HG03095 (cell line): ENCODE data around the gene INPP4A.

Experiments
- ATAC-seq: cut with Tn5 transposase; IDR thresholded peaks from one replicate; pipeline ENCODE4 v1.9.1; 2021; ENCODE audit warnings: moderate library complexity; ENCODE audit not compliant: unreplicated experiment

Gene INPP4A

GRCh38 chr2:98489971-98490962 lies 45.6 kb downstream of the INPP4A start:
- no peak for ATAC-seq

- ATAC-seq: no peak
These were observed 47.8 kb downstream of the INPP4A start for GRCh38 chr2:98492441-98492840.

GRCh38 chr2:98494699-98495098 lies 50.0 kb downstream of the INPP4A start:
- ATAC-seq: no peak

- ATAC-seq: no peak
These were observed 52.3 kb downstream of the INPP4A start for GRCh38 chr2:98496750-98497493.

GRCh38 chr2:98498703-98499440 lies 54.2 kb downstream of the INPP4A start:
- ATAC-seq: no peak

GRCh38 chr2:98500561-98500960 lies 55.9 kb downstream of the INPP4A start:
- ATAC-seq: no peak

- ATAC-seq: no peak
These were observed 56.6 kb downstream of the INPP4A start for GRCh38 chr2:98501223-98501622.

- ATAC-seq: no peak
These were observed 57.2 kb downstream of the INPP4A start for GRCh38 chr2:98501876-98502275.

- no peak for ATAC-seq
These were observed 58.1 kb downstream of the INPP4A start for GRCh38 chr2:98502556-98503335.

- ATAC-seq: no peak
These were observed 58.9 kb downstream of the INPP4A start for GRCh38 chr2:98503481-98504105.

- ATAC-seq: no peak
These were observed 59.9 kb downstream of the INPP4A start for GRCh38 chr2:98504381-98505109.

- ATAC-seq: no peak
These were observed 60.7 kb downstream of the INPP4A start for GRCh38 chr2:98505311-98505808.

GRCh38 chr2:98505971-98506664 lies 61.5 kb downstream of the INPP4A start:
- no peak for ATAC-seq

- ATAC-seq: no peak
These were observed 62.2 kb downstream of the INPP4A start for GRCh38 chr2:98506881-98507280.

GRCh38 chr2:98507461-98507860 lies 62.8 kb downstream of the INPP4A start:
- ATAC-seq: no peak

GRCh38 chr2:98507891-98508708 lies 63.4 kb downstream of the INPP4A start:
- ATAC-seq: no peak

GRCh38 chr2:98508709-98509066 lies 64.0 kb downstream of the INPP4A start:
- ATAC-seq: no peak
